HL-60/S4 treated with phorbol 12-myristate 13-acetate at 8.2 ng/mL for 4 days and 3 days (cell line): Measurements from ENCODE around the gene LMAN2.
"Not testable (repeated sequence)": the region's sequence is repeated elsewhere in the genome, so short reads cannot be mapped to it uniquely, and the experiment has no call there.

Source experiments
- in situ Hi-C: fragments of 300-500 bp; cut with MboI; formaldehyde crosslinking; loops from 2 replicates; pipeline ENCODE4 v1.15.0; 2022; ENCODE audit warnings: low sequenced_read_pairs

Gene LMAN2

DNA sequence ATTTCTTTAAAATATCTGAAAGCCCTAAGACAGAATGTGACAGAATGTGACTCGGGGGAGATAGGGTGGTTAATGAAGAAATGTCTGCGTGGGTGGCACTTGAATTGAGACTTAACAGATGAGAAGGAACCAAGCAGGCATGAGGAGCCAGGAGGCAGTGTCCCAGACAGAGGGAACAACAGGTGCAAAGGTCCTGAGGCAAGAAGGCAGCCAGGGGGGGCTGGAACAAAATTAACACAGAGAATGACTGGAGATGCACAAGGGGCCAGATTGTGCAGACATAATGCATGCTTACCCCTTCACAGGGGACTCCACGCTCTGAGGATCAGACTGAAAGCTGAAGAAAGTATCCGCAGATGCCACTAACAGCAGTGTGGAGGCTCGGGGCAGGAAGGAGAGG lies 1.7 kb downstream of the LMAN2 start:
- in situ Hi-C loops, result no loop called here

DNA sequence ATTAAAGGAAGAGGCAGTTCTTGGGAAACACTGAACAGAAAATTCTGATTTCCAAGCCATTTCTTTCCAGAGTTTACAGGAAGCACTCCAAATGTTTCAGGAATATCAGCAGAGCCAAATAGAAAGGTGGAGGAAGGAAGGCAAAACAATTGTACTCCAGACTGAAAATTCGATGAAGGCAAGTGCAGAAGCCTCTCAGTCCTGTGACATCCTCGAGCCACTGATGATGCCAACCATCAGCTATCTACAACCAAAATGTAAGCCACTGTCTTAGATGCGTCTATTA lies 2.2 kb downstream of the LMAN2 start:
- in situ Hi-C loops, result no loop called here

DNA sequence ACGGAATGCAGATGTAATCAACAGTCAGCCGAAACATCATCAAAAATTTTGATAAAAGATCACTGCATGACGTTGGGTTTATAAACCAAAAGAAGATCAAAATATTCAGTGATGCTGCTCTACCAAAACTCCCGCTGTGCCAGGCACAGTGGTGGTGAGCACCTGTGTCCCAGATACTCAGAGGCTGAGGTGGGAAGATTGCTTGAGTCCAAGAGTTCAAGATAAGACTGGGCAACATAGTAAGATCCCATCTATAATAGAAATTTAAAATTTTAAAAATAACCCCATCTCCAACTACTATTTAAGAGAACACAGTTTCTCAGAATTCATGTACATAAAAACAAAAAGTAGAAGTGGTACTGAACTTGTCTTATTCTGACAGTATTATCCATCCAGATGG lies 3.8 kb downstream of the LMAN2 start:
- in situ Hi-C loops, result no loop called here

DNA sequence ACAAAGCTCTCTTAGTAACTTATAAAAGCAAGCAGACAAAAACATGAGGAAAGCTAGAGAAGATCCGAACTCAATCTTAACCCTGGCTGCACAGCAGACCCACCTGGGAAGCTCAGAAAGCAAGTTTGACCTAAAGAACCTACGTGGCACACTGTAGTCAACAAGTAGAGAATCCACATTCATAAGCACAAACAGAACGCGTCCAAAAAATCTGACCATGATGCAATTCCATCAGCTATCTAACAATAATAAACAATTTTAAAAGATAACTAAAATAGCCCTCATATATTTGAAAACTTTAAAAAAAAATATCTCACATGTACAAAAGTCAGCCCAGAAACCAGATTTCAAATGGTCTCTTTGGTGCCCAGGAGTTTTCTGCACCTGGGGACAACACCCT lies 4.6 kb downstream of the LMAN2 start:
- in situ Hi-C loops, result no loop called here

DNA sequence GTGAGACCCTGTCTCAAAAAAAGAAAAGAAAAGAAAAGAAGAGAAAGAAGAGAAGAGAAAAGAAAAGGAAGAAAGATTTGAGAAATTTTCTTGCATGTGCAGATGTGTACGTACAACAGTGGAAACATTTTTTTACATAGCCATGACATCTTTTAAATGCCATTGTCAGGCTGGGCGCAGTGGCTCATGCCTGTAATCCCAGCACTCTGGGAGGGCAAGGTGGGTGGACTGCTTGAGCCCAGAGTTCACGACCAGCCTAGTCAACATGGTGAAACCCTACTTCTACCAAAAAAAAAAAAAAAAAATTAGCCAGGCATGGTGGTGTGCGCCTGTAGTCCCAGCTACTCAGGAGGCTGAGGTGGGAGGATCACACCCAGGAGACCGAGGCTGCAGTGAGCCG lies 6.6 kb downstream of the LMAN2 start:
- in situ Hi-C loops, result no loop called here

DNA sequence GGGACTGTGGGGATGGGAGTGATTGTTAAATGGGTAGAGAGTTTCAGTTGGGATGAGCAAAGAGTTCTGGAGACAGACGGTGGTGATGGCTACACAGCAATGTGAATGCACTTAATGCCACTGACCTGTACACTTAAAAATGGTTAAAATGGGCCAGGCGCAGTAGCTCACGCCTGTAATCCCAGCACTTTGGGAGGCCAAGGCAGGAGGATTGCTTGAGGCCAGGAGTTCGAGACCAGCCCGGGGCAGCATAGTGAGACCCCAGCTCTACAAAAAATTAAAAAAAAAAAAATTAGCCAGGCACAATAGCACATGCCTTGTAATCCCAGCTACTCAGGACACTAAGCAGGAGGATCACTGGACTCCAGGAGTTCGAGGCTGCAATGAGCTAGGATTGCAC lies 7.7 kb downstream of the LMAN2 start:
- in situ Hi-C loops, result no loop called here

DNA sequence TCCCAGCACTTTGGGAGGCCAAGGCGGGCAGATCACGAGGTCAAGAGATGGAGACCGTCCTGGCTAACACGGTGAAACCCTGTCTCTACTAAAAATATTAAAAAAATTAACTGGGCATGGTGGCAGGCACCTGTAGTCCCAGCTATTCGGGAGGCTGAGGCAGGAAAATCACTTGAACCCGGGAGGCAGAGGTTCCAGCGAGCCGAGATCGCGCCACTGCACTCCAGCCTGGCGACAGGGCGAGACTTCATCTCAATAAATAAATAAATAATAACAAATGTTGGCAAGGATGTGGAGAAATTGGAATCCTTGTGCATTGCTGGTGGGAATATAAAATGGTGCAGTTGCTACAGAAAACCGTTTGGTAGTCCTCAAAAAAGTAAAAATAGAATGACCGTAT lies 8.5 kb downstream of the LMAN2 start:
- in situ Hi-C loops, result not testable (repeated sequence)

DNA sequence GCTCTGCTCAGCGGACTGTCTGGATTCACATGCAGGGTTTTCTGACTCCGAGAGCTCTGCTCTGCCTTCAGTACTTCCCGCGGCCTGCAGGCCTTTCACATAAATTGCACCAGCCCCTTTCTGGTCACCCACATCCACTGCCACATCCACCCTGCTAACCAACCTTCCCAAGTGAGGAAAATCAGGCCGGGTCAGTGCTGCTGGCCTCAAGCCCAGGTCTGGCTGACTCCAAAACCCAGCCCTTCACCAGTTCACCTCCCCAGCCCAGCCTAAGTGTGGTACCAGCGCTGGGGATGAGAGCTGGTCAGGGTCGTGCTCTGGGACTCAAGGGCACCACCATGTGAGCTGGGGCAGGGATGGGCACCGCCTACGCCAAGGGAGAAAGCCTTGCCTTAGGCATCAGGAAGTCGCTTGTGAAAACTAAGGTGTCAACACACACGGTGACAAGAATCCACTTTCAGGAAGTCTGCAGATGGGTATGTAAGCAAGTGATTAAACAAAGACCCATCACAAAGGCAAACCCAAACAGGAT lies 12.3 kb downstream of the LMAN2 start:
- in situ Hi-C loops, result no loop called here

DNA sequence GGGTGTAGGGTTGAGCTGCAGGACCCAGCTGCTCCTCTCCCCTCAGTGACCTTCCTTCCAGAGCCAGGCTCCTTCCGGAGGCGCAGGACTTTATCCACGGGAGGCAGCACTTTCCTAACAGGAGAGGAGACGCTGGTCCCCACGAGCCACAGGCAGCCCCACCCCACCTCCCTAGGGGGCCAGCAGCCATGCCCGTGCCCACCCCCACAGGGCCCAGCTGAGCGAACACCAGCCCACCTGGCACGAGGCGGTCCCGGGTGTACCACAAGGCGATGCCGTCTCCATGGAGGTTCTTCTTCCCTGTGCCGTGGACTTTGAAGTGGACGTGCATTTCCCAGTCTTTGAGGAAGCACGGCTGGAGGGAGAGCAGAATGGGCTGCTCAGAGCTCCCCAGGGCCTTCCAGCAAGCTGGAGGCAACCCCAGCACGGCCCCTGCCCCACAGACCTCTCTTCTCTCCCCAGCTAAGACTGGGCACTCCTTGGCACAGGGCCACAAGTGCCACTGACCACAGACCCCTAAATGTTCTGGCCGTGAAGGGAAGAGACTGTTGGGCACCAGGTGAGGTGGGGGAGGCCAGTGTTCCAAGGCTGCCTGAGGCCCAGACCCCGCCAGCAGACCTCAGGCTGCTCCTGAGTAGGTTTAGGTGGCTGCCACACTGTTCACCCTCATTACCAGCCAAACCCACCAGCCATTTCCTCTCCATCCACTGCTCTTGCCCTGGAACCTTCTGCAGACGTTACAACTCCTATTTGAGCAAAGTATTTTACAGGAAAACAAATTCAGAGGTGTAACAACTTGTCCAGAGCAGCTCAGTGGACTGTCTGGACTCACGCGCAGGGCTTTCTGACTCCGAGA lies 13.0 kb downstream of the LMAN2 start:
- in situ Hi-C loops, result no loop called here

DNA sequence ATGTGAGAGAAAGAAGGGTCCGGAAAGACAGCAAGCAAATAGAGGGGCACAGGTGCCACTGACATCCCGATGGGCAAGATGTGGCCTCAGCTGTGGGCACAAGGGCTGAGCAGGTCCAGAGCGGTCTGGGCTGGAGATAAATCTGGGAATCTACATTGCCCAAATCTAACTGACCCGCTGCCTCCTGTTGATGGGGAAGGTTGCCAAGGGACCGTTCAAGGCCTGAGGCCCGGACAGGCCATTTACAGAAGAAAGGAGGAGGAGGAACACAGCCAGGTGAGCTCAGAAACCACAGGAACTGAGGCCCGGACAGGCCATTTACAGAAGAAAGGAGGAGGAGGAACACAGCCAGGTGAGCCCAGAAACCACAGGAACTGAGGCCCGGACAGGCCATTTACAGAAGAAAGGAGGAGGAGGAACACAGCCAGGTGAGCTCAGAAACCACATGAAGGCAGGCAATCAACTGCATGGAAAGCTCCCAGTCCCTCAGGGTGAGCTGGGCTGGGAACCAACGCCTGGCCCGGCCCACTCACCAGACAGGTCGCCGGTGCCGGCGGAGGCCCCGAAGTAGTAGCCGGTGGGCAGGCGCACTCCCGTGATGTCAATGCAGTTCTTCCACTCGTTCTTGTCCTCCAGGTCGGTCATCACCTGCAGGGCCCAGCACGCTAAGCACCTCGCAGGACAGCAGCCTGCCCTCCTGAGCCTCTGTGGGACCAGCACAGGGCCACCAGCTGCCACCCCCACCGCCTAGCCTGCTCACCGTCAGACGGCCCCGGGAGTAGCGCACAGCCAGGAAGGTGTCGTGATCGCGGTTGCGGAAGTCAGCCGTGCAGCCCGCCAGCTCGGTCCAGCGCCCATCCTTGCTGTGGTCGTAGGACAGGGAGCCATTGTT lies 14.6 kb downstream of the LMAN2 start:
- in situ Hi-C loops, result no loop called here

DNA sequence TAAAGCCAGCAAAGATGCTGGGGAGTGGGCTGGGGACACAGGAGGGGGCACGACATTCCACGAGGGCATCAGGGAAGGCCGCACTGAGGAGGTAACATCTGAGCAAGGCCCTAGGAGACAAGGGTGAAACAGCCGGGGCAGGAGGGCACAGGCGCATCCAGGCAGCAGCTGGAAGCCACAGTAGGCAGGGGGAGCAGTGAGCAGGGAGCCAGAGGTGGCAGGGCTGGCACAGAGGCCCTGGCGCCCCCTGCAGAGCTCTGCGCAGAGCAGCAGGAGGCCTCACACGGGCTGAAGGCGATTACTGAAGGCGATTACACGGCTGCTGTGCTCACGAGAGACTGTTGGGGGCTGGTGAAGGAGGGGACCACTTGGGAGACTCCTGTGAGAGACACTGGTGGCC lies 15.4 kb downstream of the LMAN2 start:
- in situ Hi-C loops, result no loop called here

DNA sequence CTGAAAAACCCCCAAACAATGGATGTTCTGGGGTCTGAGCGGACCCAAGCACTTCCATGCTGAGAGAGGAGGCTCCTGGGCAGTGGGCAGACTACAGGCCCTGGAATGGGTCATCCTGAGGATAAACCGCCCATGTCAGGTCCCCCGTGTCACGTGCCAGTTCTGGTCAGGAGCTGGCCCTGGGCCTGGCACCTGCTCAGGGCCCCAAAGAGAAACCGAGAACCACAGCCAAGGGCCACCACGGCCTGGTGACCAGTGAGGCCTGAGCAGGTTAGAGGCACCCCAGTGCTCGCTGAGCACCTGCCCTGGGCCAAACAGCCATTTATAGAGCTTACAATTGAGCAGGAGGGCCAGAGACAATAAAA lies 15.8 kb downstream of the LMAN2 start:
- in situ Hi-C loops, result no loop called here

DNA sequence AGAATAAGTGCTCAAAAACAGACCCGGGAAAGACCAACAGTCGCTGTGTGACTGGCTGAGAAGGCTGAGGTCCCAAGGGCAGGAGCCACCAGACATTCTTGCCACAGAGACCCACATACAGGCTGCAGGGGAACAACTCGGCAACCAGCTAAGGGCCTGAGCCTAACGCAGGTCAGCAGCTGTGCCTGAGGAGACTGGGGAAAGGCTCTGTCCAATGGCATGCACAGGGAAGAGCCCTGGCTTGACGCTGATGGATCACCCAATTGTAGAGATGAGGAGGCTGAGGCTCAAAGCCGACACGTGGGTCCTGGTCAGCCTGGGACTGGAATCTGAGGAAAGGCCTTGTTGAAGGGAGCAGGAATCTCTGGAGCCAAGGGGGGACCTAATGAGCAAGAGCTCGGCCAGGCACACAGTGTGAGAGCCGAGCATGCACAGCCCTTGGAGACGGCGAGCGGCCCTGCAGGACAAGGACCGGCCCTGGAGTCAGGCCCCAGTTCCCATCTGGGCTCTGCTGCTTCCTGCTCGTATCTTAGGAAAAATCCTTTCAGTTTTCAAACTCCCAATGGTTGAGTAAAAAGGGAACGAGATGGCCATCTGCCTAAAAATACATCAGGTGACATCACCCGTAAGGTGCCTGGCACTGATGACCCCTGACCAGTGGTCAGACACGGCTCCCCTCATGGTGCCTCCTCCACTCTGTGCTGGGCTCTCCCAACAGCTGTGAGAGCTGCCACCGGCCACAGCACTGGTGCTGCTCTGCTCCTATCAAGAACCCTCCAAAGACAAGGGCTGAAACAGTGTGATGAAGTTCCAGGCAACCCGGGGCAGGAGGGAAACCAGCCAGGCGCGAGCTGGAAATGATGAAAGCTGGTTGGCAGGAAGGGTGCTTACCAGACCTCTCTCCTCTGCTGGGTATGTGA lies 16.4 kb downstream of the LMAN2 start:
- in situ Hi-C loops, result no loop called here

DNA sequence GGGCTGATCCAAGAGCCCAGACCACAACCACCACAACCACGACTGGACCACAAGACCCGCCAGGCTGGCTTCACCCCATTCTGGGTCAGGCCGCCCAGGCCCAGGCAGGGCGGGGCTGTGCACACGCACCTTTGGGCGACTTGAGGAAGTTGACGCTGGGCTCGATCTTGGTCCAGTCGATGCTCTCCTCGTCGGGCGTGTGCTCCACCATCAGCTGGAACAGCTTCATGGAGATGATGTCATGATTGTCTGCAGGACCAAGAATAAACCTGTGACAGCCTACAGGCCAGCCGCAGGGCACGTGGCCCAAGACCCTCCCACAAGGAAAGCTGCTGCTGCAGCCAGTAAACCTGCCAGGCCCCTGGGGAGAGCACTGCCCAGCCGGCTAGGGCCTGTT lies 17.3 kb downstream of the LMAN2 start:
- in situ Hi-C loops, result no loop called here

DNA sequence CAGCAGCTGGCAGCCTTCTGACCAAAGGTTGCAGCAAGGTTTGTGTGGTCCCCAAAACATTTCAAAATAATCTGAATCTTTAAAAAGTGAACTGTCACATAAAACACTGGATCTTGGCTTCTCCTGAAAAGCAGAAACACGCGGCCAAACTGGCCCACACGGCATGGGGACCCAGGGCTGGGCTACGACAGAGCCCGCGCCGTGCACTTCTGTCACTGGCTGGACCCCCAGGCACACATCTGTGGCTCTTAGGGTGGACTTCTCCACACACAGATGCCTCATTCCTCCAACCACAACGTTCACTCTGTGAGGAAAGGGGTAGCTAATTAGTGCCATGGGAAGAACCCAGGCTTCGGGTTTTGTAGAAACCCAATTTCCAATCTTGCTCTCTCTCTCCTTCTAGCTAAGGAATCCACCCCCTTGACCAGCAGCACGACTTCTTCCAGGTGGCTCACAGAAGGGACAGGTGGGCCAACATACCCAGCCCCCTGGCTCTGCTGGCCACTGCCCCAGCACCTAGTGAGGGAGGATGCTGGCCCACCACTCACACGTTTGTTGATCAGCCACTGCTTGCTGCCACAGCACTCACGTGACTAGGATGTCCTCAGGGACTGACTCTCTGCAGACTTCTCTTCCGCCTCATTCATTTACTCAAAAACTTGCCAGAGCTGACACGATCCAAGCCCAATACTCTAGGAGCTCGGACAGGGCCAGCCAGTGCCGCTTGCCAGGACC lies 17.9 kb downstream of the LMAN2 start:
- in situ Hi-C loops, result no loop called here

DNA sequence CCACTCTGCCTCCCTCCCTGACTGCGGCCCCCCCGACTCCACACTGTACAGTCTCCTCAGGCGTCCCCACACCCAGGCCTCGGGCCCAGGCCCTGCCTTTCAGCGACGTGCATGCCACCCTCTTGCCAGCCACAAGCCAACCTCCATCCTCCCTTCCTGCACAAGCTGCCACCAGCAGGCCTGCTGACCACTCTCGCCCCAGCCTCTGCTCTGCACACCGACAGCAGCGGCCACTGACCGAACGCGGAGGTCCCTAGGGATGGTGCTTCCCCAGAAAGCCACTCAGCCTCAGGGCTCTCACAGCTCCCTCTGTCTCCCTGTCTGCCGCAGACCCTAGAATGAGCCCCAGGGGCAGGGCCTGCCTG lies 18.6 kb downstream of the LMAN2 start:
- in situ Hi-C loops, result no loop called here

DNA sequence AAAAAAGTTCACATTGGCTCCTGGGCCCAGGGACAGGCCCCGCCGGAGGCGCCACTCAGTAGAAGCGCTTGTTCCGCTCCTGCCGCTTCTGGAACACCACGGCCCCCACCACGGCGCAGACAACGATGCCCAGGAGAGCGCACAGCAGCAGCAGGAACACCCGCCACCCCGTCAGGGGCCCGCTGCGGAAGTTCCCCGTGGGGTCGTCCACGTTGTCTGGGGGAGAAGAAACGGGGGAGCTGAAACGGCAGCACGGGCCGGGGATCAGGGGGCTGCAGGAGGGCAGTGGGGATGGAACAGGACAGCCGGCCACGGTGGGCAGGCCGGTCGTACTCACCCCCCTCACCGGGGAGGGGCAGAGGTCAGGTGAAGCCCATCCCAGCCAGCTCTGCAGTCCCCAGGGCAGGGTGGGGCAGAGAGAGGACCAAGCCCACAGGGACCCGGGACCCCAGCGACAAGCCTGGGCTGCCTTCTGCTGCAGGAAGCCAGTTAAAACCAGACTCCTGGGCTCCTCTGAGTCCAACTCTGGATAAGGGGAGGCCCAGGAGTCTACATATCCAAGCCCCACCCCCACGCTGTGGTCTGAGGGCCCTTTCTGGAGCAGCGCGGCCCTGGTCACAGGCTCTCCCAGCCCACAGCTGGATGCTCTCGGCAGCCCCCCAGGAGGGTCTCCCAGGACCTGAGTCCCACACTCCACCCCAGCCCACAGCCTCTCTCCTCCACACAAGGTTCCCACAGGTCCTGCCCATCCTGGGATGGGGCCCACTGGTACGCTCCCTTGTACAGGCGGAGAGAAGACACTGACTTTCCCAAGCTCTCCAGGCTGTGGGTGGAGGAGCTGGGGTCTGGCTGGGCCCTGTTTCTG lies 19.2 kb downstream of the LMAN2 start:
- in situ Hi-C loops, result no loop called here

DNA sequence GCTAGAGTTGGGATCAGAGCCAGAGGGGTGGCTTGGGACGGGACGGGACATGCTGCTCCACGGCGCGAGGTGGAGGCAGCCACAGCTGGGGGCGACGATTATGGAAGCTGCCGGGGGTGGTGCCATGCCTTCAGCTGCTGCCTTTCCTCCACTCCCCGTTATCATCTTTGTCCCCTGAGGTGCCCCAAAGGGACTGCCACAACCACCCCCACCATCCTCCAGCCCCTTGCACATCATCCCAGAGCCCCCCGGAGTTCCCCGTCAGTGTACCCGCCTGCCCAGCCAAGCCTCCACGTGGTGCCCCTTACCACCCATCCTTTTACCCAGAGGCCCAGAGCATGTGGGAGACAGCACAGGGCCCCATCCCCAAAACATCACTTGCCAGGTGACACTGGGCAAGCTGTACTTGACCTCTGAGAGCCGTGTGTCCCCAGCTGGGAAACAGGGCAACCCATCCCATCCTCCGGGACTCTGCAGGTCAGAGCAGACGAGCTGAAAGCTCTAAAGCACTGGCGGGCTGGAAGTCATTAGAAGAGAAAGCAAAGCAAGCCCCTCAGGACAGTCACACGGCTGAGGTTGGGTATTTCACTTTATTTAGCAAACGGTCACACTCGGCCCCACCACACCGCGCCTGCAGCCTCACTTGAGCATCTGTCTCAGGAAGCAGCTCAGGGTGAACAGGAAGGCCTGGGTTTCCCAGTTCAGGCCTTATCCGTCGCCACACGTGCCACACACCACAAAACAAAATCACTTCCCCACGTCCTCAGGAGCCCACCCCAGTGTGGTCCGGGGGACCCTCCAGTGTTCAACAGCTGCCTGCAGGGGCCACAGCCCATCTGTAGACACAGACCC lies 20.3 kb downstream of the LMAN2 start:
- in situ Hi-C loops, result no loop called here

DNA sequence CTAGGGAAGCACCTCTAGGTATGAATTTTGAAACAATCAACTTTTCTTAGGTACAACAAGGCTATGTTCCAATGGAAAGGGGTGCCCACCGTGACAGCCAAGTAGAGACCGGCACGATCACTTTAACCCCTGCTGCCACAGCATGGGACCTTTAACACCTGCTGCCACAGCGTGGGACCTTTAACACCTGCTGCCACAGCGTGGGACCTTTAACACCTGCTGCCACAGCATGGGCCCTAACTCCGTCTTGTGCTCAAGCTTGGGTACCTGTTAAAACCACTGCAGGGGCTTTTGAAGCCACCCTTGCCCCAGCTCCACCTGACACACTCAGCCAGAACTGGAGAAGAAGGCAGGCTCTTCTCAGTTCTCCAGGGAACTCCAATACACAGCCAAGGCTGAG lies 21.6 kb downstream of the LMAN2 start:
- in situ Hi-C loops, result no loop called here
